ENCODE results near the gene STUB1.
A peak's percentile ranks its signal among the peaks of the same experiment; 100 is the strongest.

The STUB1 gene

GRCh38 chr16:718922-719321 lies 38.7 kb downstream of the STUB1 start:
- no peak for ATAC-seq

GRCh38 chr16:719815-720446 lies 39.7 kb downstream of the STUB1 start:
- TF ChIP-seq POU6F1 (CRISPR knock-in tag; IDR thresholded peaks at IDR 0.05; ENCODE audit: borderline replicate concordance, low read depth): no peak
- TF ChIP-seq TSHZ2 (CRISPR knock-in tag; IDR thresholded peaks at IDR 0.05): no peak
- peak; percentile 55; the same call in 1 of the 2 replicates for TF ChIP-seq GLIS3 (CRISPR knock-in tag; IDR thresholded peaks at IDR 0.05)
- no peak for TF ChIP-seq ARNTL (CRISPR knock-in tag; IDR thresholded peaks at IDR 0.05; ENCODE audit: borderline replicate concordance, low read depth)
- ATAC-seq: peak; percentile 11

More at GRCh38 chr16:718922-719321, 38.7 kb downstream of the STUB1 start:
- no peak for TF ChIP-seq POU6F1 (CRISPR knock-in tag; IDR thresholded peaks at IDR 0.05; ENCODE audit: borderline replicate concordance, low read depth)
- no peak for TF ChIP-seq ZNF70 (CRISPR knock-in tag; IDR thresholded peaks at IDR 0.05)

- peak; percentile 63 for ATAC-seq
- TF ChIP-seq ZNF565 (CRISPR knock-in tag; conservative IDR thresholded peaks at IDR 0.05; ENCODE audit: low read depth) (no peak), TCF4 (CRISPR knock-in tag; IDR thresholded peaks at IDR 0.05; ENCODE audit: borderline replicate concordance) (peak; percentile 43; the same call in 1 of the 2 replicates), ZFP3 (CRISPR knock-in tag; IDR thresholded peaks at IDR 0.05) (no peak), ARNTL (CRISPR knock-in tag; IDR thresholded peaks at IDR 0.05; ENCODE audit: borderline replicate concordance, low read depth) (peak; percentile 37; the same call in 1 of the 2 replicates), CSRNP3 (CRISPR knock-in tag; IDR thresholded peaks at IDR 0.05) (no peak), ESRRG (CRISPR knock-in tag; IDR thresholded peaks at IDR 0.05) (no peak), GLIS3 (CRISPR knock-in tag; IDR thresholded peaks at IDR 0.05) (peak; percentile 70), POU6F1 (CRISPR knock-in tag; IDR thresholded peaks at IDR 0.05; ENCODE audit: borderline replicate concordance, low read depth) (0 out of 2 replicates have a peak, but pooled peaks have one; percentile 17), CSDC2 (CRISPR knock-in tag; IDR thresholded peaks at IDR 0.05) (no peak)
Observed at GRCh38 chr16:720447-720989, 40.3 kb downstream of the STUB1 start.

GRCh38 chr16:720990-721764 lies 41.0 kb downstream of the STUB1 start, which contains the start of gene ANTKMT:
Gene ANTKMT, plus strand, starts transcription at chr16:721146. Its CDS starts 129 bp downstream, at chr16:721275.
- ATAC-seq: peak; percentile 66
- TF ChIP-seq TOX (CRISPR knock-in tag; IDR thresholded peaks at IDR 0.05; ENCODE audit: borderline replicate concordance) (no peak), GLIS3 (CRISPR knock-in tag; IDR thresholded peaks at IDR 0.05) (0 out of 2 replicates have a peak, but pooled peaks have one; percentile 48), ZFP3 (CRISPR knock-in tag; IDR thresholded peaks at IDR 0.05) (0 out of 2 replicates have a peak, but pooled peaks have one; percentile 48), TSHZ2 (CRISPR knock-in tag; IDR thresholded peaks at IDR 0.05) (0 out of 2 replicates have a peak, but pooled peaks have one; percentile 23), ZFP30 (CRISPR knock-in tag; IDR thresholded peaks at IDR 0.05) (no peak), ISL1 (CRISPR knock-in tag; IDR thresholded peaks at IDR 0.05) (no peak), ZNF565 (CRISPR knock-in tag; conservative IDR thresholded peaks at IDR 0.05; ENCODE audit: low read depth) (no peak), OSR1 (CRISPR knock-in tag; IDR thresholded peaks at IDR 0.05) (no peak), ZNF70 (CRISPR knock-in tag; IDR thresholded peaks at IDR 0.05) (no peak), RARB (CRISPR knock-in tag; IDR thresholded peaks at IDR 0.05) (no peak)

Measured in SK-N-SH treated with all-trans-retinoic acid at 6 μM for 48 hours (cell line).